Fibroblast of lung (primary cell): ENCODE results near the gene FBXL13.

Experiments
- CTCF ChIP-seq, 2 donors: IDR thresholded peaks in 1 of 2; conservative IDR thresholded peaks in 1 of 2; 1 replicate in 1 of 2; 2 replicates in 1 of 2; pipeline ENCODE4 v1.5.1; 2011 to 2012; ENCODE audit warnings: low read length in 2 of 2, control low read depth in 1 of 2, inconsistent platforms in 1 of 2, low read depth in 1 of 2, mild to moderate bottlenecking in 1 of 2
- EZH2 ChIP-seq: IDR thresholded peaks from 2 replicates; pipeline ENCODE4 v1.5.1; 2012; ENCODE audit warnings: low read length, control low read depth, mild to moderate bottlenecking; ENCODE audit errors: missing control alignments

- TF ChIP-seq CTCF (conservative IDR thresholded peaks at IDR 0.05 in 1 of 2, IDR thresholded peaks at IDR 0.05 in 1 of 2; ENCODE audit: low read depth in 1 of 2, low read length in 2 of 2) = no peak
- TF ChIP-seq EZH2 = no peak
These were observed 230.7 kb downstream of the FBXL13 start for GRCh38 chr7:102843850-102844249.
